HEK293 (cell line): ENCODE data around the gene PRRT1B.

Experiments used
- CTCF ChIA-PET: fragments of 350-600 bp; formaldehyde crosslinking; extraction: SDS; loops from one replicate; lab custom pipeline; 2021; ENCODE audit warnings: antibody characterized with exemption; lab: Yijun Ruan, JAX
- POLR2A ChIA-PET: fragments of 300-600 bp; formaldehyde crosslinking; extraction: SDS; loops from one replicate; lab custom pipeline; 2020; ENCODE audit warnings: antibody characterized with exemption, inconsistent platforms; lab: Yijun Ruan, JAX
- H3K27ac ChIP-seq: fragments of 200-500 bp; sonication (Bioruptor generic); 2 replicates; pipeline ENCODE4 v1.5.1; 2014; ENCODE audit warnings: low read depth, low read length, control low read depth, inconsistent platforms; ENCODE audit errors: extremely low read depth
- H3K36me3 ChIP-seq, 2 experiments: fragments of 200-500 bp in 1 of 2; sonication (Bioruptor generic) in 1 of 2; 1 replicate in 1 of 2; 2 replicates in 1 of 2; pipeline ENCODE4 v1.5.1; 2014 to 2017; ENCODE audit warnings: inconsistent platforms in 2 of 2, low read length in 2 of 2; ENCODE audit not compliant: control insufficient read depth in 2 of 2, insufficient read depth in 1 of 2
- H3K4me1 ChIP-seq: fragments of 200-500 bp; sonication (Bioruptor generic); 2 replicates; pipeline ENCODE4 v1.5.1; 2014; ENCODE audit warnings: mild to moderate bottlenecking, low read length, inconsistent platforms; ENCODE audit not compliant: control insufficient read depth, insufficient read depth
- H3K4me3 ChIP-seq: 2 replicates; pipeline ENCODE4 v1.5.1; 2011; ENCODE audit warnings: low read depth, mild to moderate bottlenecking, control low read depth, low read length, moderate library complexity
- H3K9me3 ChIP-seq: fragments of 200-500 bp; sonication (Bioruptor generic); 2 replicates; pipeline ENCODE4 v1.5.1; 2014; ENCODE audit warnings: low read depth, low read length, inconsistent platforms; ENCODE audit not compliant: control insufficient read depth, insufficient read depth
- GLI2 ChIP-seq: fragments of 450-650 bp; formaldehyde crosslinking; IDR thresholded peaks from 2 replicates; pipeline ENCODE4; 2017; ENCODE audit warnings: missing biosample characterization, missing genetic modification characterization, low read depth, borderline replicate concordance
- GLIS1 ChIP-seq: fragments of 450-650 bp; formaldehyde crosslinking; IDR thresholded peaks from 2 replicates; pipeline ENCODE4 v1.5.1; 2016; ENCODE audit warnings: missing biosample characterization, missing genetic modification characterization
- GLIS2 ChIP-seq: fragments of 450-650 bp; formaldehyde crosslinking; IDR thresholded peaks from 2 replicates; pipeline ENCODE4 v1.5.1; 2016; ENCODE audit warnings: missing biosample characterization, missing genetic modification characterization
- ZFP3 ChIP-seq: fragments of 450-650 bp; formaldehyde crosslinking; IDR thresholded peaks from 2 replicates; pipeline ENCODE4 v1.5.1; 2016; ENCODE audit warnings: low read depth, missing biosample characterization, missing genetic modification characterization
- ZNF266 ChIP-seq: fragments of 450-650 bp; formaldehyde crosslinking; IDR thresholded peaks from 2 replicates; pipeline ENCODE4 v1.5.1; 2016; ENCODE audit warnings: missing biosample characterization, missing genetic modification characterization, low read depth
- ZNF302 ChIP-seq: fragments of 450-650 bp; formaldehyde crosslinking; IDR thresholded peaks from 2 replicates; pipeline ENCODE4 v1.5.1; 2016; ENCODE audit warnings: missing biosample characterization, missing genetic modification characterization, low read depth
- ZNF335 ChIP-seq: fragments of 450-650 bp; formaldehyde crosslinking; conservative IDR thresholded peaks from 2 replicates; pipeline ENCODE4 v1.5.1; 2016; ENCODE audit warnings: missing biosample characterization, missing genetic modification characterization
- ZNF366 ChIP-seq: fragments of 450-650 bp; formaldehyde crosslinking; conservative IDR thresholded peaks from 2 replicates; pipeline ENCODE4 v1.5.1; 2016; ENCODE audit warnings: missing biosample characterization, missing genetic modification characterization
- ZNF391 ChIP-seq: fragments of 450-650 bp; formaldehyde crosslinking; IDR thresholded peaks from 2 replicates; pipeline ENCODE4 v1.5.1; 2016; ENCODE audit warnings: low read depth, missing biosample characterization, missing genetic modification characterization, borderline replicate concordance
- ZNF600 ChIP-seq: fragments of 450-650 bp; formaldehyde crosslinking; IDR thresholded peaks from 2 replicates; pipeline ENCODE4 v1.5.1; 2016; ENCODE audit warnings: missing biosample characterization, missing genetic modification characterization
- TF ChIP-seq, protein P1 (sequence below): fragments of 450-650 bp; formaldehyde crosslinking; IDR thresholded peaks from 2 replicates; pipeline ENCODE4 v1.5.1; 2017; ENCODE audit warnings: missing biosample characterization, missing genetic modification characterization
- TF ChIP-seq, protein P2 (sequence below): fragments of 450-650 bp; formaldehyde crosslinking; IDR thresholded peaks from 2 replicates; pipeline ENCODE4 v1.5.1; 2016; ENCODE audit warnings: missing biosample characterization, missing genetic modification characterization
- TF ChIP-seq, protein P3 (sequence below): fragments of 450-650 bp; IDR thresholded peaks from 2 replicates; pipeline ENCODE4 v1.5.1; 2018; ENCODE audit warnings: missing biosample characterization, mild to moderate bottlenecking, missing genetic modification characterization
- TF ChIP-seq, protein P4 (sequence below): fragments of 450-650 bp; formaldehyde crosslinking; IDR thresholded peaks from 2 replicates; pipeline ENCODE4 v1.5.1; 2016; ENCODE audit warnings: missing biosample characterization, missing genetic modification characterization

Gene PRRT1B

GRCh38 chr9:131496844-131497405 lies 48.4 kb upstream of the PRRT1B start:
- Histone ChIP-seq H3K36me3 (peaks cover 21 to 93% of the 10 kb centered on the region in 2 experiments; a peak in 2 of 3 replicates), H3K4me3 (no peak overlapping the region), H3K9me3 (no peaks in the 10 kb centered on the region), H3K4me1 (peaks cover 4% of the 10 kb centered on the region; the same call in 1 of the 2 replicates), H3K27ac (peak overlapping the region; percentile 41; the same call in 1 of the 2 replicates)
- CTCF ChIA-PET = interaction anchor here (0.6 to 1.6 kb wide), 4 partner anchors 9 to 147 kb away, joined by 3 to 5 read pairs (median 4); no protein-coding TSS in a partner anchor
- TF ChIP-seq ZNF366 = 0 out of 2 replicates have a peak, but pooled peaks have one; percentile 22
- peak; percentile 70 for TF ChIP-seq GLIS2 (tag by site-specific recombination)
- TF ChIP-seq, protein P1, sequence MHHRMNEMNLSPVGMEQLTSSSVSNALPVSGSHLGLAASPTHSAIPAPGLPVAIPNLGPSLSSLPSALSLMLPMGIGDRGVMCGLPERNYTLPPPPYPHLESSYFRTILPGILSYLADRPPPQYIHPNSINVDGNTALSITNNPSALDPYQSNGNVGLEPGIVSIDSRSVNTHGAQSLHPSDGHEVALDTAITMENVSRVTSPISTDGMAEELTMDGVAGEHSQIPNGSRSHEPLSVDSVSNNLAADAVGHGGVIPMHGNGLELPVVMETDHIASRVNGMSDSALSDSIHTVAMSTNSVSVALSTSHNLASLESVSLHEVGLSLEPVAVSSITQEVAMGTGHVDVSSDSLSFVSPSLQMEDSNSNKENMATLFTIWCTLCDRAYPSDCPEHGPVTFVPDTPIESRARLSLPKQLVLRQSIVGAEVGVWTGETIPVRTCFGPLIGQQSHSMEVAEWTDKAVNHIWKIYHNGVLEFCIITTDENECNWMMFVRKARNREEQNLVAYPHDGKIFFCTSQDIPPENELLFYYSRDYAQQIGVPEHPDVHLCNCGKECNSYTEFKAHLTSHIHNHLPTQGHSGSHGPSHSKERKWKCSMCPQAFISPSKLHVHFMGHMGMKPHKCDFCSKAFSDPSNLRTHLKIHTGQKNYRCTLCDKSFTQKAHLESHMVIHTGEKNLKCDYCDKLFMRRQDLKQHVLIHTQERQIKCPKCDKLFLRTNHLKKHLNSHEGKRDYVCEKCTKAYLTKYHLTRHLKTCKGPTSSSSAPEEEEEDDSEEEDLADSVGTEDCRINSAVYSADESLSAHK (tag by site-specific recombination) = no peak
- TF ChIP-seq ZNF391 (tag by site-specific recombination) = peak; percentile 25; the same call in 1 of the 2 replicates
- no peak for TF ChIP-seq ZNF266 (tag by site-specific recombination)
- no peak for TF ChIP-seq ZNF335 (tag by site-specific recombination)
- TF ChIP-seq, protein P2, sequence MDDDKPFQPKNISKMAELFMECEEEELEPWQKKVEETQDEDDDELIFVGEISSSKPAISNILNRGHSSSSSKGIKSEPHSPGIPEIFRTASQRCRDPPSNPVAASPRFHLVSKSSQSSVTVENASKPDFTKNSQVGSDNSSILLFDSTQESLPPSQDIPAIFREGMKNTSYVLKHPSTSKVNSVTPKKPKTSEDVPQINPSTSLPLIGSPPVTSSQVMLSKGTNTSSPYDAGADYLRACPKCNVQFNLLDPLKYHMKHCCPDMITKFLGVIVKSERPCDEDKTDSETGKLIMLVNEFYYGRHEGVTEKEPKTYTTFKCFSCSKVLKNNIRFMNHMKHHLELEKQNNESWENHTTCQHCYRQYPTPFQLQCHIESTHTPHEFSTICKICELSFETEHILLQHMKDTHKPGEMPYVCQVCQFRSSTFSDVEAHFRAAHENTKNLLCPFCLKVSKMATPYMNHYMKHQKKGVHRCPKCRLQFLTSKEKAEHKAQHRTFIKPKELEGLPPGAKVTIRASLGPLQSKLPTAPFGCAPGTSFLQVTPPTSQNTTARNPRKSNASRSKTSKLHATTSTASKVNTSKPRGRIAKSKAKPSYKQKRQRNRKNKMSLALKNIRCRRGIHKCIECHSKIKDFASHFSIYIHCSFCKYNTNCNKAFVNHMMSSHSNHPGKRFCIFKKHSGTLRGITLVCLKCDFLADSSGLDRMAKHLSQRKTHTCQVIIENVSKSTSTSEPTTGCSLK (tag by site-specific recombination) = no peak
- peak; percentile 41; the same call in 1 of the 2 replicates for TF ChIP-seq GLIS1
- TF ChIP-seq ZNF600 (tag by site-specific recombination) = peak; percentile 71
- no peak for TF ChIP-seq ZNF302 (tag by site-specific recombination)
- TF ChIP-seq, protein P3, sequence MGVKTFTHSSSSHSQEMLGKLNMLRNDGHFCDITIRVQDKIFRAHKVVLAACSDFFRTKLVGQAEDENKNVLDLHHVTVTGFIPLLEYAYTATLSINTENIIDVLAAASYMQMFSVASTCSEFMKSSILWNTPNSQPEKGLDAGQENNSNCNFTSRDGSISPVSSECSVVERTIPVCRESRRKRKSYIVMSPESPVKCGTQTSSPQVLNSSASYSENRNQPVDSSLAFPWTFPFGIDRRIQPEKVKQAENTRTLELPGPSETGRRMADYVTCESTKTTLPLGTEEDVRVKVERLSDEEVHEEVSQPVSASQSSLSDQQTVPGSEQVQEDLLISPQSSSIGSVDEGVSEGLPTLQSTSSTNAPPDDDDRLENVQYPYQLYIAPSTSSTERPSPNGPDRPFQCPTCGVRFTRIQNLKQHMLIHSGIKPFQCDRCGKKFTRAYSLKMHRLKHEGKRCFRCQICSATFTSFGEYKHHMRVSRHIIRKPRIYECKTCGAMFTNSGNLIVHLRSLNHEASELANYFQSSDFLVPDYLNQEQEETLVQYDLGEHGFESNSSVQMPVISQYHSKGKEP (tag by site-specific recombination) = no peak
- TF ChIP-seq, protein P4, sequence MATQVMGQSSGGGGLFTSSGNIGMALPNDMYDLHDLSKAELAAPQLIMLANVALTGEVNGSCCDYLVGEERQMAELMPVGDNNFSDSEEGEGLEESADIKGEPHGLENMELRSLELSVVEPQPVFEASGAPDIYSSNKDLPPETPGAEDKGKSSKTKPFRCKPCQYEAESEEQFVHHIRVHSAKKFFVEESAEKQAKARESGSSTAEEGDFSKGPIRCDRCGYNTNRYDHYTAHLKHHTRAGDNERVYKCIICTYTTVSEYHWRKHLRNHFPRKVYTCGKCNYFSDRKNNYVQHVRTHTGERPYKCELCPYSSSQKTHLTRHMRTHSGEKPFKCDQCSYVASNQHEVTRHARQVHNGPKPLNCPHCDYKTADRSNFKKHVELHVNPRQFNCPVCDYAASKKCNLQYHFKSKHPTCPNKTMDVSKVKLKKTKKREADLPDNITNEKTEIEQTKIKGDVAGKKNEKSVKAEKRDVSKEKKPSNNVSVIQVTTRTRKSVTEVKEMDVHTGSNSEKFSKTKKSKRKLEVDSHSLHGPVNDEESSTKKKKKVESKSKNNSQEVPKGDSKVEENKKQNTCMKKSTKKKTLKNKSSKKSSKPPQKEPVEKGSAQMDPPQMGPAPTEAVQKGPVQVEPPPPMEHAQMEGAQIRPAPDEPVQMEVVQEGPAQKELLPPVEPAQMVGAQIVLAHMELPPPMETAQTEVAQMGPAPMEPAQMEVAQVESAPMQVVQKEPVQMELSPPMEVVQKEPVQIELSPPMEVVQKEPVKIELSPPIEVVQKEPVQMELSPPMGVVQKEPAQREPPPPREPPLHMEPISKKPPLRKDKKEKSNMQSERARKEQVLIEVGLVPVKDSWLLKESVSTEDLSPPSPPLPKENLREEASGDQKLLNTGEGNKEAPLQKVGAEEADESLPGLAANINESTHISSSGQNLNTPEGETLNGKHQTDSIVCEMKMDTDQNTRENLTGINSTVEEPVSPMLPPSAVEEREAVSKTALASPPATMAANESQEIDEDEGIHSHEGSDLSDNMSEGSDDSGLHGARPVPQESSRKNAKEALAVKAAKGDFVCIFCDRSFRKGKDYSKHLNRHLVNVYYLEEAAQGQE (tag by site-specific recombination) = no peak
- no peak for TF ChIP-seq ZFP3 (tag by site-specific recombination)
- no peak for TF ChIP-seq GLI2 (tag by site-specific recombination)
- POLR2A ChIA-PET = no interaction called here
